GM10266 (cell line): ENCODE data around the gene EPHA1.
A peak's percentile ranks its signal among the peaks of the same experiment; 100 is the strongest.
"Not testable (repeated sequence)": the region's sequence is repeated elsewhere in the genome, so short reads cannot be mapped to it uniquely, and the experiment has no call there.

ENCODE experiments used
- DNase-seq: peaks from one replicate; pipeline ENCODE4 v3.0.0; 2012; ENCODE audit errors: extremely low spot score
- TF ChIP-seq, protein P1 (sequence below): IDR thresholded peaks from 2 replicates; pipeline ENCODE4 v1.5.1; 2012; ENCODE audit warnings: mild to moderate bottlenecking, low read depth; ENCODE audit not compliant: control insufficient read depth, insufficient read depth; ENCODE audit errors: missing control alignments

EPHA1 gene

DNA sequence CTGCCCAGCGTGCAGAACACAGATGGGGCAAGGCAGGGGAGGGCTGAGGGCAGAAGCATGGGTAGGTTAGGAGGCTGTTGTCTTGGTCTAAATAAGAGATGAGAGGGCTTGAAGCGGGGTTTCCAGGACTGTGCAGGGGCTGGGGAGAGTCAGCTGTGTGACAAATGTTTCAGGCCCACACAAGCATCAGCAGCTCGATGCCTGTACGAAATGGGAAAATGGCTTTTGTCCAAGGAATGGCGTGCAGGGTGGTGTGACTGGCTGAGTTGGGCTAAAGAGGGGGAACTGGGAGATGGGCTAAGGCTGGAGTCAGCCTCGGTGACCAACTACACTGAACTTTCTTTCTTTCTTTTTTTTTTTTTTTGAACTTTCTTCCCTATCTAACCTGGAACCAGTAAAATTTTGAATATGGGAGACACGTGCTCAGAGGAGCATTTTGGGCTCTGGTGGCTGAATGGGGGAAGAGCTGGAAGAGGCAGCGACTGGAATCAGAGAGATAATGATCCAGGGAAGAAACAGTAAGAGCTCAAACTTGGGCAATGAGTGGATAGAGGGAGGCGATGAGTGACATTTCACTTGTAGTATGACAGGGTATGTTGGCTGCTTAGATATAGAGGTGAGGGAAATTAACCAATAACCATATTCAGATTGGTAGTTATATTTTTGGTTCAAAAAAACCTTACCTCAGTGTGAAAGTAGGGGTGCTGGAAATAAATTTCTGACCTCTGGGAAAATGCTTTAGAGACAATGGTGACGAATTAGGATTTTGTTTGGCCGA, 10.2 kb upstream of the EPHA1 start:
- DNase-seq = no peak
- TF ChIP-seq, protein P1, sequence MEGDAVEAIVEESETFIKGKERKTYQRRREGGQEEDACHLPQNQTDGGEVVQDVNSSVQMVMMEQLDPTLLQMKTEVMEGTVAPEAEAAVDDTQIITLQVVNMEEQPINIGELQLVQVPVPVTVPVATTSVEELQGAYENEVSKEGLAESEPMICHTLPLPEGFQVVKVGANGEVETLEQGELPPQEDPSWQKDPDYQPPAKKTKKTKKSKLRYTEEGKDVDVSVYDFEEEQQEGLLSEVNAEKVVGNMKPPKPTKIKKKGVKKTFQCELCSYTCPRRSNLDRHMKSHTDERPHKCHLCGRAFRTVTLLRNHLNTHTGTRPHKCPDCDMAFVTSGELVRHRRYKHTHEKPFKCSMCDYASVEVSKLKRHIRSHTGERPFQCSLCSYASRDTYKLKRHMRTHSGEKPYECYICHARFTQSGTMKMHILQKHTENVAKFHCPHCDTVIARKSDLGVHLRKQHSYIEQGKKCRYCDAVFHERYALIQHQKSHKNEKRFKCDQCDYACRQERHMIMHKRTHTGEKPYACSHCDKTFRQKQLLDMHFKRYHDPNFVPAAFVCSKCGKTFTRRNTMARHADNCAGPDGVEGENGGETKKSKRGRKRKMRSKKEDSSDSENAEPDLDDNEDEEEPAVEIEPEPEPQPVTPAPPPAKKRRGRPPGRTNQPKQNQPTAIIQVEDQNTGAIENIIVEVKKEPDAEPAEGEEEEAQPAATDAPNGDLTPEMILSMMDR = no peak

DNA sequence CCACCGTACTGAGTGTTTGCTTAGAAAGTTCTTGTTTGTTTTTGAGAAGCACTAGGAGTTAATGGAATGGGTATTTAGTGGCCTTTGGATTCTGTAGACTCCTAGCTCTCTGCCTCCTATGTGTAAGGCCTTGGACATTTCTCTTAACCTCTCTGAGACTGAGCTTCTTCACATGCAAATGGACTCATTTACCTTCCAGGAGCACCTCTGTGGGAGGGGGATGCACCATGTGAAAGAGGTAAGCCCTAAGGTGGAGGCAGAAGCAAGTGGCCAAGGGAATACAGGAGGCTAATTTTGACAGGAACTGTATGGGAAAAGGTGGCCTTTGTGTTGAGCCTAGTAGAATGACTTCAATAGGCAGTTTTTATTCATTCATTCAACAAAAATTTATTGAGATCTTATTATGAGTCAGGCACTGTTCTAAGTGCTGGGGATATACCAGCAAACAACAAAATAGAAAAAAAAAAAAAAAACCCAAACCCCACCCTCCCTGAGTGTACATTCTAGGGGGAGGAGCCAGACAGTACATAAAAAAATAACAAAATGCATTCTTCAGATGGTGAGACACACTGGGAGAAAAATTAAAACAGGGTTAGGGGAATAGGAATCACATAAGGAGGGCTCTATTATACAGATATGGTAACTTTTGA, 9.2 kb upstream of the EPHA1 start:
- TF ChIP-seq, protein P1 = no peak
- no peak for DNase-seq

DNA sequence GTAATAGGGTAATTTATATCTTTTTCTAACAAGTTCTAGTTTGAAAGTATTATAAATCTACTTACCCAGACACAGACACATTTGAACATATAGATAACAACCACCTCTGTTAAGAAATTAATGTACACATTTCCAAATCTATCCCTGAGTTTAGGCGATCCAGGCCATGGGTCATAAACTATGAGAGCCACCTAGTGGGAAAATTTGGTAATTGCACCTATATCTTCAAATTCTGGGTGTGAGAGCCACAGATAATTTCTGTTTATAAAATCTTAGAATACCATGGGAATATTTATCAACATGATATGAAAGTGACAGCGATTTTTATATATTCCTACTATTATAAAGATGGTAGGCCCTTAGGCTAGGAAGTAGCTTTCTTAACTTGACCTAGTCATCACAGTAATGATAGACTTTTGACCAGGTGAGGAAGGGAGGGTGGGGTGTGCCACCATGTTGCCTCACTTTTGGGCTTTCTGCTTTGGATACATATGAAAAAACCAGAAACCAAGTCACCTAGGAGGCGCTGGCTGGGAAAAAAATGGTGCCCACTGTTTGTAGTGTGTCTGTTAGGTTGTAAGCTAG, 8.0 kb upstream of the EPHA1 start:
- peak; percentile 77 for DNase-seq
- TF ChIP-seq, protein P1 = peak; percentile 59

DNA sequence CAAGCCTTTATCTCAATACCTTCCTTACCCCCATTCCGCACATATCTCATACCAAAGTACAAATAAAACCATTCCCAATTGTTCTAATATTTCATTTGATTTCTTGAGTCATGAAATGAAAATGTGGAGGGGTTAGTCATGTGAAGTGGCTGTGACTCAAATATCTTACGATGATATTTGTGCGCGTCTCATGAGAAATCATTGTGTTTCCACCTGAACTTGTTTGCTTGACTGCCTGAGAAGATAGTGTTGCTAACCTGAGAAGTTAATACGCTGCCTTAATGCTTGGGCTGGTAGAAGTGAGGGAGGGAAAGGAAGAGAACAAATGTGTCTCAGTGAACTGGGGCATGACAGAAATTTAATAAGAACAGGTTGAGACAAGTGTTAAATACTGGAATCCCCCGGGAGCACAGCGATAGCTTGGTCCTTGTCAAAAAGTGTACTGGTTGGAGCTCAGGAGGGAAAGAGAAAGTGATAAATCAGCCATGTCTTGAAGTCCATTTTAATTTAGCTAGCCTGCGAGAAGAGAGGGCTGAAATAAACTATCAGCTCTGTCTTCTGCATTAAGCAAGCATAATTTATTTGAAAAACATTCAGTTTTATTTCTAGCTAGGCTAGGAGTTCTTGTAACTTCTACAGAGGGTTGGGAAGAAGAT, 7.2 kb upstream of the EPHA1 start:
- DNase-seq = no peak
- TF ChIP-seq, protein P1 = no peak

DNA sequence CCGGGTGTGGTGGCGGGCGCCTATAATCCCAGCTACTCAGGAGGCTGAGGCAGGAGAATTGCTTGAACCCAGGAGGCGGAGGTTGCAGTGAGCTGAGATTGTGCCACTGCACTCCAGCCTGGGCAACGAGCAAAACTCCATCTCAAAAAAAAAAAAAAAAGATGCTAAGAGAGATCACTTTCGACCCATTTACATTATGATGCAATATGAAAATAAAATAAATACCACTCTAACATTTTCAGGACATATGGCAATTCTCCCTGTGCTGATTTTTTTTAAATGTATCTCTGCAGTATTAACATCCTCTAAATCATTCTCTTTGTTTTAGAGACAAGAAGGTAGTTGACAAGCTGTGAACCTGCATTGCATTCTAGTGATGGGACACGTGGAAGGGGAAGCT, 6.6 kb upstream of the EPHA1 start:
- not testable (repeated sequence) for DNase-seq

DNA sequence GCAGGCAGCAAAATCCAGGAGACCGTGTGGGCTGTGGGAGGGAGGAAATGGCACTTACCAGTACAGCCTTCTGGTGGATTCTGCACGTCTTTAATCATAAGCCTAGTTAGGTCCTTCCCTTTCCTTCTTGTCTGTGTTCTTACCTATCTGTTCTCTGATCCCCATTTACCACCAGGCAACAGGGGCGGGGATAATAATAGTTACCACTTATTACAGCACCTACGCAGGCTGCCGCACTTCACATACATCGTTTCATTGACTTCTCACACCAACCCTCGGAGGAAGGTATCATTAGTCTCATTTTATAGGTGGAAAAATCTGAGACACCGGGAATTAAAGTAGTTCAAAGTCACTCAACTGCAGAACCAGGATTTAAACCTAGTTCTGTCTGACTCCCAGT, 4.5 kb upstream of the EPHA1 start:
- no peak for DNase-seq
- TF ChIP-seq, protein P1 = no peak

DNA sequence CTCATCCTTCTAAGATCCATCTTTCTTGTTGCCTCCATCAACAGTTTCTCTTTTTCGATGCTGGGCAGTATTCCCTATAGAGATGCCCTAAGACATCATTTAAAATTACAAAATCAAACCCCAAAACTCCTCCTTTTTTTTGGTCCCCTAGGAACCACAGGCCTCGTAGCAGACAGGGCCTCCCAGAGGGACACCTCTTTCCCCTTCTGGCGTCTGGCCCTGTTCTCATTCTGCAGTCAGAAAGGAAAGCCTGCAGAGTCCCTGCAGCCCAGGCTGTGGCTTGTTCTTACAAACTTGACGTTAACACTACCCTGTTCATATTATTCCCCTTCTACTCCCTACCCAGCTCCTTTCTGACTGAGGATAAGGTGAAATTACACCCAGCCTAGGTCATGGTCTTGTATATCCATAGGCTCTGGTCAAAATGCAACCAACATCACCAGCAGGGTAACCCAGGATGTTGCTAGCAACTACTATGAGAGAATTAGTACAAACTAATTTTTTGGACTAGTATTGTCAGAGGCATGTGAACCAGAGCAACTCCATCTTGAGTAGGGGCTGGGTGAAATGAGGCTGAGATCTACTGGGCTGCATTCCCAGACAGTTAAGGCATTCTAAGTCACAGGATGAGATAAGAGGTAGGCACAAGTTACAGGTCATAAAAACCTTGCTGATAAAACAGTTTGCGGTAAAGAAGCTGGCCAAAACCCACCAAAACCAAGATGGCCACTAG, 3.5 kb upstream of the EPHA1 start:
- no peak for DNase-seq
- TF ChIP-seq, protein P1 = no peak
